ENCODE results near the gene P2RX7.

DNA sequence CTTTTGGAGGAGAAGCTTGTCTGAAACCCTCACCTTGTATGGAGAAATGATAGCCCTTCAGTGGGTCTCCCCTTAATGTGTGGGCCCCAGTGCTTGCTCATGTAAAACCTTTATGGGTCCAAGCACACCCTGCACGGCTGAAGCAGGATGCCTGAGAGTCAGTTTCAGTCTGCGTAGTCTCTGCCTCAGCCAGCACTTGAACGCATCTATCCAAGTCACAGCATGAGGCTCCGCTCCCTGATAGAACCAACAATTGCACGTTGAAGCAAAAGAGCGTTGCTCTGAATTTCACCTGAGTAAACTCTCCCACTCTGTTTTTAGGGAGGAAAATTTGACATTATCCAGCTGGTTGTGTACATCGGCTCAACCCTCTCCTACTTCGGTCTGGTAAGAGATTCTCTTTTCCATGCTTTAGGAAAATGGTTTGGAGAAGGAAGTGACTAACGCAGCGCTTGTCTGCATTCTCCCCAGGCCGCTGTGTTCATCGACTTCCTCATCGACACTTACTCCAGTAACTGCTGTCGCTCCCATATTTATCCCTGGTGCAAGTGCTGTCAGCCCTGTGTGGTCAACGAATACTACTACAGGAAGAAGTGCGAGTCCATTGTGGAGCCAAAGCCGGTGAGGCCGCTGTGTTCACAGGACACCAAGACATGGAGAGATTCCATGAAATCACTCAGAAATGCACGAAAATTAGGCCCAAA, 44.3 kb downstream of the P2RX7 start:
- TF ChIP-seq POLR2A (IDR thresholded peaks at IDR 0.05; ENCODE audit: low read length) (no peak), MAZ (IDR thresholded peaks at IDR 0.05; ENCODE audit: borderline replicate concordance, low read depth, low read length) (no peak), MAFK (IDR thresholded peaks at IDR 0.05; ENCODE audit: partially characterized antibody) (no peak)
- TF ChIP-seq, protein P1, sequence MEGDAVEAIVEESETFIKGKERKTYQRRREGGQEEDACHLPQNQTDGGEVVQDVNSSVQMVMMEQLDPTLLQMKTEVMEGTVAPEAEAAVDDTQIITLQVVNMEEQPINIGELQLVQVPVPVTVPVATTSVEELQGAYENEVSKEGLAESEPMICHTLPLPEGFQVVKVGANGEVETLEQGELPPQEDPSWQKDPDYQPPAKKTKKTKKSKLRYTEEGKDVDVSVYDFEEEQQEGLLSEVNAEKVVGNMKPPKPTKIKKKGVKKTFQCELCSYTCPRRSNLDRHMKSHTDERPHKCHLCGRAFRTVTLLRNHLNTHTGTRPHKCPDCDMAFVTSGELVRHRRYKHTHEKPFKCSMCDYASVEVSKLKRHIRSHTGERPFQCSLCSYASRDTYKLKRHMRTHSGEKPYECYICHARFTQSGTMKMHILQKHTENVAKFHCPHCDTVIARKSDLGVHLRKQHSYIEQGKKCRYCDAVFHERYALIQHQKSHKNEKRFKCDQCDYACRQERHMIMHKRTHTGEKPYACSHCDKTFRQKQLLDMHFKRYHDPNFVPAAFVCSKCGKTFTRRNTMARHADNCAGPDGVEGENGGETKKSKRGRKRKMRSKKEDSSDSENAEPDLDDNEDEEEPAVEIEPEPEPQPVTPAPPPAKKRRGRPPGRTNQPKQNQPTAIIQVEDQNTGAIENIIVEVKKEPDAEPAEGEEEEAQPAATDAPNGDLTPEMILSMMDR (IDR thresholded peaks at IDR 0.05): no peak
